ENCODE results near the gene ACTL7A. TPM values are rescaled to one million over a fixed set of nuclear protein-coding genes. Genes with fewer than 3 reads are reported as not detected.

The ACTL7A gene
- total and polyA plus RNA-seq, 9 of the 15 experiments (the other 6 are each of a cell fraction or from before 2014, with no cell fraction given): not detected

DNA sequence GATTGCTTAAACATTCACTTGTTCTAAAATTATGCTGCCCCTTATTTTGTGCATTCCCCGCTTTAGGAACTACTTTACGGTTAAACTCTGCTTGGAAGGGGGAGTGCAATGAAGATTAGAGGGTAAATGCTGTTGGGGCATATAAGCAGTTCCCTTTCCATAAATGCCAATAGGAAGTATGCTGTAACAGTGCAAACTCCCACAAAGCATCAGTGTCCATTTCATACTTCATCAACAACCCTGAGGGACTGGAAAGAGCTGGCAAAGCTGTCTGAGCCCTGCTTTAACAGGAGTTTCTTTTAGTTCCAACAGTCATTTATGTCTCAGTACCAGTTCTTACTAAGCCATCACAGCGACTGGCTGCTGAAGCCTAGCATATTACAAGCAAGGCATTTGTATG lies 1.8 kb downstream of the ACTL7A start (continued):
- TF ChIP-seq THAP7 (CRISPR knock-in tag; IDR thresholded peaks at IDR 0.05) (no peak), POLR3A (IDR thresholded peaks at IDR 0.05; ENCODE audit: borderline replicate concordance, extremely low read depth, insufficient read depth, insufficient read length) (no peak), IRF1 (CRISPR knock-in tag; IDR thresholded peaks at IDR 0.05; ENCODE audit: borderline replicate concordance) (no peak), POU5F1 (IDR thresholded peaks at IDR 0.05; ENCODE audit: borderline replicate concordance, low read depth, low read length, partially characterized antibody) (no peak)

DNA sequence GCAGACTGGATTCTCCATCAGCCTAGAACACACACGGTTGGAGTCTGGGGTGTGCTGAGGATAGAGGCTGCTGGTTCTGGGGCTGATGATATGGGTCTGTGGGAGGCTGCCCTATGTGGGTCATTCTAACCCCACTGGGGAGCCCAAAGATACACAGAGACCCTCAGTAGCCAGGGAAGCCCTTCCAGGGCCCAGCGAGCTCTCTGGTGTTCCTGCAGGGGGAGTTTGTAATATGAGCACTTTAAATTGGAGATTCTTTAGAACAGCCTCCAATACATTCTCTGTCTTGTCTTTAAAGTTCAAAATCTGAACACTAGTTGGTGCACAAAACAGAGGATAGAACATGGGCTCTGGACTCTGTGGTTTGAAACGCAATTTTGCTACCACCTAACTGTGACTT lies 2.4 kb downstream of the ACTL7A start:
- ATAC-seq: peak; percentile 69
- in situ Hi-C loops (cut with MboI): no loop called here
- H3K79me2 ChIP-seq (ENCODE audit: control insufficient read depth, insufficient read depth, low read length): no peaks in the 10 kb centered on the region
- TF ChIP-seq IRF2 (CRISPR knock-in tag; IDR thresholded peaks at IDR 0.05) (no peak), RBFOX2 (IDR thresholded peaks at IDR 0.05; ENCODE audit: low read depth, low read length) (no peak), ZNF584 (CRISPR knock-in tag; IDR thresholded peaks at IDR 0.05; ENCODE audit: low read depth) (no peak), TCF15 (CRISPR knock-in tag; IDR thresholded peaks at IDR 0.05) (no peak)
- TF ChIP-seq, protein P1, sequence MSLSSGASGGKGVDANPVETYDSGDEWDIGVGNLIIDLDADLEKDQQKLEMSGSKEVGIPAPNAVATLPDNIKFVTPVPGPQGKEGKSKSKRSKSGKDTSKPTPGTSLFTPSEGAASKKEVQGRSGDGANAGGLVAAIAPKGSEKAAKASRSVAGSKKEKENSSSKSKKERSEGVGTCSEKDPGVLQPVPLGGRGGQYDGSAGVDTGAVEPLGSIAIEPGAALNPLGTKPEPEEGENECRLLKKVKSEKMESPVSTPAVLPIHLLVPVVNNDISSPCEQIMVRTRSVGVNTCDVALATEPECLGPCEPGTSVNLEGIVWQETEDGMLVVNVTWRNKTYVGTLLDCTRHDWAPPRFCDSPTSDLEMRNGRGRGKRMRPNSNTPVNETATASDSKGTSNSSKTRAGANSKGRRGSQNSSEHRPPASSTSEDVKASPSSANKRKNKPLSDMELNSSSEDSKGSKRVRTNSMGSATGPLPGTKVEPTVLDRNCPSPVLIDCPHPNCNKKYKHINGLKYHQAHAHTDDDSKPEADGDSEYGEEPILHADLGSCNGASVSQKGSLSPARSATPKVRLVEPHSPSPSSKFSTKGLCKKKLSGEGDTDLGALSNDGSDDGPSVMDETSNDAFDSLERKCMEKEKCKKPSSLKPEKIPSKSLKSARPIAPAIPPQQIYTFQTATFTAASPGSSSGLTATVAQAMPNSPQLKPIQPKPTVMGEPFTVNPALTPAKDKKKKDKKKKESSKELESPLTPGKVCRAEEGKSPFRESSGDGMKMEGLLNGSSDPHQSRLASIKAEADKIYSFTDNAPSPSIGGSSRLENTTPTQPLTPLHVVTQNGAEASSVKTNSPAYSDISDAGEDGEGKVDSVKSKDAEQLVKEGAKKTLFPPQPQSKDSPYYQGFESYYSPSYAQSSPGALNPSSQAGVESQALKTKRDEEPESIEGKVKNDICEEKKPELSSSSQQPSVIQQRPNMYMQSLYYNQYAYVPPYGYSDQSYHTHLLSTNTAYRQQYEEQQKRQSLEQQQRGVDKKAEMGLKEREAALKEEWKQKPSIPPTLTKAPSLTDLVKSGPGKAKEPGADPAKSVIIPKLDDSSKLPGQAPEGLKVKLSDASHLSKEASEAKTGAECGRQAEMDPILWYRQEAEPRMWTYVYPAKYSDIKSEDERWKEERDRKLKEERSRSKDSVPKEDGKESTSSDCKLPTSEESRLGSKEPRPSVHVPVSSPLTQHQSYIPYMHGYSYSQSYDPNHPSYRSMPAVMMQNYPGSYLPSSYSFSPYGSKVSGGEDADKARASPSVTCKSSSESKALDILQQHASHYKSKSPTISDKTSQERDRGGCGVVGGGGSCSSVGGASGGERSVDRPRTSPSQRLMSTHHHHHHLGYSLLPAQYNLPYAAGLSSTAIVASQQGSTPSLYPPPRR (CRISPR knock-in tag; IDR thresholded peaks at IDR 0.05; ENCODE audit: borderline replicate concordance): no peak
- TF ChIP-seq, protein P2, sequence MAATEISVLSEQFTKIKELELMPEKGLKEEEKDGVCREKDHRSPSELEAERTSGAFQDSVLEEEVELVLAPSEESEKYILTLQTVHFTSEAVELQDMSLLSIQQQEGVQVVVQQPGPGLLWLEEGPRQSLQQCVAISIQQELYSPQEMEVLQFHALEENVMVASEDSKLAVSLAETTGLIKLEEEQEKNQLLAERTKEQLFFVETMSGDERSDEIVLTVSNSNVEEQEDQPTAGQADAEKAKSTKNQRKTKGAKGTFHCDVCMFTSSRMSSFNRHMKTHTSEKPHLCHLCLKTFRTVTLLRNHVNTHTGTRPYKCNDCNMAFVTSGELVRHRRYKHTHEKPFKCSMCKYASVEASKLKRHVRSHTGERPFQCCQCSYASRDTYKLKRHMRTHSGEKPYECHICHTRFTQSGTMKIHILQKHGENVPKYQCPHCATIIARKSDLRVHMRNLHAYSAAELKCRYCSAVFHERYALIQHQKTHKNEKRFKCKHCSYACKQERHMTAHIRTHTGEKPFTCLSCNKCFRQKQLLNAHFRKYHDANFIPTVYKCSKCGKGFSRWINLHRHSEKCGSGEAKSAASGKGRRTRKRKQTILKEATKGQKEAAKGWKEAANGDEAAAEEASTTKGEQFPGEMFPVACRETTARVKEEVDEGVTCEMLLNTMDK (IDR thresholded peaks at IDR 0.05; ENCODE audit: borderline replicate concordance, insufficient read depth, low read depth, low read length, poor library complexity, severe bottlenecking): peak; percentile 62

More for the DNA sequence above, 2.4 kb downstream of the ACTL7A start:
- WGBS (ENCODE audit: insufficient coverage, low coverage, missing lambda C conversion rate): 7% methylated on average over 3 of the region's 3 CpGs
- FAIRE-seq (no peak), DNase-seq (ENCODE audit: extremely low read depth in 1 of 4, low spot score in 3 of 4) (no peak)
- no peaks in the 10 kb centered on the region for H3K4me1 ChIP-seq (replicated peaks in 1 of 2; ENCODE audit: control insufficient read depth in 2 of 2, insufficient read depth in 2 of 2, low read length in 2 of 2)
- H3K4me3 ChIP-seq: no peak overlapping the region
- no peaks in the 10 kb centered on the region for H4K20me1 ChIP-seq (replicated peaks; ENCODE audit: control insufficient read depth, insufficient read depth, low read length)
- BruUV-seq (replicated peaks): no TSS peak
- intact Hi-C loops (cut with micrococcal nuclease): no loop called here
- POLR2A ChIA-PET: interaction anchor here (0.8 to 1.0 kb wide), 3 partner anchors 20 to 28 kb away, joined by 3 read pairs; no protein-coding TSS in a partner anchor
- no peak overlapping the region for H3K27ac ChIP-seq (ENCODE audit: extremely low read depth, low read depth, low read length)
- H3K9ac ChIP-seq (ENCODE audit: insufficient read depth in 1 of 2, low read depth in 2 of 2, low read length in 2 of 2): no peak overlapping the region
- no peaks in the 10 kb centered on the region for H3K9me1 ChIP-seq (ENCODE audit: control insufficient read depth, insufficient read depth, low read length)
- H2AFZ ChIP-seq (ENCODE audit: low read depth, low read length): no peak overlapping the region
- H3K36me3 ChIP-seq (ENCODE audit: control insufficient read depth, insufficient read depth, low read length): peaks cover 17% of the 10 kb centered on the region; the same call in 2 of the 3 replicates
- no peaks in the 10 kb centered on the region; a peak in 1 of 5 replicates for H3K27me3 ChIP-seq (ENCODE audit: control insufficient read depth in 2 of 2, insufficient read depth in 2 of 2, low read length in 2 of 2)
- CTCF ChIA-PET (ENCODE audit: low intra/inter-chr PET ratio): no interaction called here
- no peak overlapping the region for H3K4me2 ChIP-seq (ENCODE audit: insufficient read depth, low read length)
- no peaks in the 10 kb centered on the region for H3K9me3 ChIP-seq (replicated peaks; ENCODE audit: control insufficient read depth, insufficient read depth, low read depth, low read length)

Measured in K562 (cell line).